ENCODE data around the gene CLEC17A.

Gene CLEC17A

GRCh38 chr19:14565765-14566711 lies 16.8 kb upstream of the CLEC17A start:
- H3K36me3 Mint-ChIP-seq (ENCODE audit: low read depth), result peaks cover 17% of the 10 kb centered on the region
- H3K27me3 Mint-ChIP-seq (ENCODE audit: low read depth), result no peaks in the 10 kb centered on the region
- no peak for TF ChIP-seq CTCF (IDR thresholded peaks at IDR 0.05; ENCODE audit: unreplicated experiment in 3 of 3)
- peaks cover 12% of the 10 kb centered on the region for H3K4me1 Mint-ChIP-seq
- no peak overlapping the region for H3K27ac Mint-ChIP-seq
- H3K4me3 Mint-ChIP-seq, result no peak overlapping the region
- no peaks in the 10 kb centered on the region for H3K9me3 Mint-ChIP-seq

GRCh38 chr19:14566712-14567077 lies 16.2 kb upstream of the CLEC17A start:
- H3K9me3 Mint-ChIP-seq, result no peaks in the 10 kb centered on the region
- H3K27ac Mint-ChIP-seq, result no peak overlapping the region
- H3K4me3 Mint-ChIP-seq, result no peak overlapping the region
- no peaks in the 10 kb centered on the region for H3K27me3 Mint-ChIP-seq (ENCODE audit: low read depth)
- H3K36me3 Mint-ChIP-seq (ENCODE audit: low read depth), result peaks cover 17% of the 10 kb centered on the region
- H3K4me1 Mint-ChIP-seq, result peaks cover 15% of the 10 kb centered on the region
- no peak for TF ChIP-seq CTCF (IDR thresholded peaks at IDR 0.05; ENCODE audit: unreplicated experiment in 3 of 3)

- no peak for TF ChIP-seq CTCF (IDR thresholded peaks at IDR 0.05; ENCODE audit: unreplicated experiment in 3 of 3)
- Mint-ChIP-seq H3K27ac (no peak overlapping the region), H3K4me1 (peaks cover 16% of the 10 kb centered on the region), H3K27me3 (ENCODE audit: low read depth) (no peaks in the 10 kb centered on the region), H3K4me3 (peak overlapping the region in 1 of 3 experiments; percentile 16), H3K9me3 (no peaks in the 10 kb centered on the region), H3K36me3 (ENCODE audit: low read depth) (peaks cover 17% of the 10 kb centered on the region)
Measured at GRCh38 chr19:14567079-14567478, 15.8 kb upstream of the CLEC17A start.

GRCh38 chr19:14570864-14571527 lies 11.9 kb upstream of the CLEC17A start:
- no peak for TF ChIP-seq CTCF (IDR thresholded peaks at IDR 0.05; ENCODE audit: unreplicated experiment in 3 of 3)
- Mint-ChIP-seq H3K36me3 (ENCODE audit: low read depth) (peaks cover 17% of the 10 kb centered on the region), H3K4me3 (peak overlapping the region; percentile 96 to 97 (median 97)), H3K27me3 (ENCODE audit: low read depth) (no peaks in the 10 kb centered on the region), H3K4me1 (peaks cover 23% of the 10 kb centered on the region), H3K9me3 (no peaks in the 10 kb centered on the region), H3K27ac (no peak overlapping the region)

GRCh38 chr19:14571695-14572490 lies 11.0 kb upstream of the CLEC17A start, which contains the start of gene NDUFB7:
Gene NDUFB7, minus strand, starts transcription at chr19:14572066. Its CDS starts 66 bp downstream, at chr19:14572000.
- Mint-ChIP-seq H3K27me3 (ENCODE audit: low read depth) (no peaks in the 10 kb centered on the region), H3K27ac (peak within 1 kb of the TSS in 2 of 3 experiments; percentile 85 to 86), H3K36me3 (ENCODE audit: low read depth) (peaks cover 17% of the 10 kb centered on the region), H3K9me3 (no peaks in the 10 kb centered on the region), H3K4me3 (peak within 1 kb of the TSS; percentile 96 to 97 (median 97)), H3K4me1 (peaks cover 23% of the 10 kb centered on the region)
- peak; percentile 67 to 69 (median 68) for TF ChIP-seq CTCF (IDR thresholded peaks at IDR 0.05; ENCODE audit: unreplicated experiment in 3 of 3)
